ENCODE measurements around the gene GRAMD1A. TPM values are rescaled to one million over a fixed set of nuclear protein-coding genes. Genes with fewer than 3 reads are reported as not detected.

GRAMD1A gene
- total and polyA plus RNA-seq, 9 of the 15 experiments (the other 6 are each of a cell fraction or from before 2014, with no cell fraction given) = 1.4 to 63.8 (median 38.5) TPM

DNA sequence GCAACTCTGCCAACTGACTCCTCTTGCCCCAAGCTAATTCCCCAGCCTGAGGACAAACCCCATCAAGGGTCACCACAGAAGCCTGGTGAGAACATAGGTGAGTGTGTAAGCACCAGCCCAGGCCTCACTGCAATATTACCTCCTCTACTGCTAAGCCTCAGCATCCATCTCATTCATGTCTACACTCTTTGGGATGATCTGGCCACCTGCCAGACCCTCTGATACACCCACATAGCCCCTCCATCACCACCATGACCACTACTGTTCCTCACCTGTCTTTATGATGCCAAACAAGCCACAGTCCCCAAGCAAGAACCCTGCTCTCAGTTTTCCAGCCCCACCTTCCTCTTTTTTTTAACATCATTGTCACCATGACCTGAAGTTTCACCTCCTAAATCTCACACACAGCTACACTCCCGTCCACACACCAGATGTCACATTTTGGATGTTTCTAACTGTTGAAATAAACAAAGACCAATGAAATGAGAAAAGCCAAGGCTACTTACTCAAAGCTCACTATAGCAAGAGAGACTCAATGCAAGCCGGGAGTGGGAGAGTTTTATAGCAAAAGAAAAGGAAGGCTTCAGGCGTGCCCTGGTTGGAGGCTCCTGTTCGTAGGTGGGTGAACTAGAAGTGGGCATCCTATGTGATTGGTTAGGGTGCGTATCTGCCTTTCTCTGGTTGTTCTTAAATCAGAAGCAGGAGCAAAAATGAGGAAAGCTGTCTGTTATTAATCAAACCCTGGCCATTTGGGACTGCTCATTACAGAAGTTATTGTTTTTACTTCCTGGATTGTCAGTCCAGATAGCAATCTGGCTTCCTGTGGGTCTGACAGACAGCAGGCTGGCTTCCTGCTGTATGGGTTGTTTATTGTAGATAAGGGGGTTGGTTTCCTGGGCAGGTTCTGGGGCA lies 38.1 kb upstream of the GRAMD1A start (continued):
- TF ChIP-seq FIP1L1 (IDR thresholded peaks at IDR 0.05; ENCODE audit: low read depth, low read length, poor library complexity, severe bottlenecking) (no peak), ZNF444 (CRISPR knock-in tag; IDR thresholded peaks at IDR 0.05) (no peak), ZNF75A (CRISPR knock-in tag; IDR thresholded peaks at IDR 0.05) (no peak), FOXM1 (IDR thresholded peaks at IDR 0.05; ENCODE audit: low read depth) (peak; percentile 68), FOXM1 (CRISPR knock-in tag; IDR thresholded peaks at IDR 0.05; ENCODE audit: low read depth) (no peak), ZSCAN29 (IDR thresholded peaks at IDR 0.05) (no peak), RAD21 (CRISPR knock-in tag; conservative IDR thresholded peaks at IDR 0.05 in 1 of 2, IDR thresholded peaks at IDR 0.05 in 1 of 2) (no peak), CBFA2T3 (IDR thresholded peaks at IDR 0.05) (peak; percentile 90), POLR3G (IDR thresholded peaks at IDR 0.05; ENCODE audit: extremely low read depth, insufficient read length, insufficient replicate concordance) (no peak), ZNF76 (CRISPR knock-in tag; IDR thresholded peaks at IDR 0.05; ENCODE audit: borderline replicate concordance) (no peak), ZNF3 (CRISPR knock-in tag; IDR thresholded peaks at IDR 0.05) (no peak), DNMT1 (IDR thresholded peaks at IDR 0.05) (no peak), TFAM (CRISPR knock-in tag; conservative IDR thresholded peaks at IDR 0.05) (no peak)
- TF ChIP-seq, protein P1, sequence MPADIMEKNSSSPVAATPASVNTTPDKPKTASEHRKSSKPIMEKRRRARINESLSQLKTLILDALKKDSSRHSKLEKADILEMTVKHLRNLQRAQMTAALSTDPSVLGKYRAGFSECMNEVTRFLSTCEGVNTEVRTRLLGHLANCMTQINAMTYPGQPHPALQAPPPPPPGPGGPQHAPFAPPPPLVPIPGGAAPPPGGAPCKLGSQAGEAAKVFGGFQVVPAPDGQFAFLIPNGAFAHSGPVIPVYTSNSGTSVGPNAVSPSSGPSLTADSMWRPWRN (IDR thresholded peaks at IDR 0.05; ENCODE audit: low read depth) = peak; percentile 62; the same call in 1 of the 2 replicates
- TF ChIP-seq, protein P2, sequence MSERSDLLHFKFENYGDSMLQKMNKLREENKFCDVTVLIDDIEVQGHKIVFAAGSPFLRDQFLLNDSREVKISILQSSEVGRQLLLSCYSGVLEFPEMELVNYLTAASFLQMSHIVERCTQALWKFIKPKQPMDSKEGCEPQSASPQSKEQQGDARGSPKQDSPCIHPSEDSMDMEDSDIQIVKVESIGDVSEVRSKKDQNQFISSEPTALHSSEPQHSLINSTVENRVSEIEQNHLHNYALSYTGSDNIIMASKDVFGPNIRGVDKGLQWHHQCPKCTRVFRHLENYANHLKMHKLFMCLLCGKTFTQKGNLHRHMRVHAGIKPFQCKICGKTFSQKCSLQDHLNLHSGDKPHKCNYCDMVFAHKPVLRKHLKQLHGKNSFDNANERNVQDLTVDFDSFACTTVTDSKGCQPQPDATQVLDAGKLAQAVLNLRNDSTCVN (CRISPR knock-in tag; IDR thresholded peaks at IDR 0.05) = no peak
- TF ChIP-seq, protein P3, sequence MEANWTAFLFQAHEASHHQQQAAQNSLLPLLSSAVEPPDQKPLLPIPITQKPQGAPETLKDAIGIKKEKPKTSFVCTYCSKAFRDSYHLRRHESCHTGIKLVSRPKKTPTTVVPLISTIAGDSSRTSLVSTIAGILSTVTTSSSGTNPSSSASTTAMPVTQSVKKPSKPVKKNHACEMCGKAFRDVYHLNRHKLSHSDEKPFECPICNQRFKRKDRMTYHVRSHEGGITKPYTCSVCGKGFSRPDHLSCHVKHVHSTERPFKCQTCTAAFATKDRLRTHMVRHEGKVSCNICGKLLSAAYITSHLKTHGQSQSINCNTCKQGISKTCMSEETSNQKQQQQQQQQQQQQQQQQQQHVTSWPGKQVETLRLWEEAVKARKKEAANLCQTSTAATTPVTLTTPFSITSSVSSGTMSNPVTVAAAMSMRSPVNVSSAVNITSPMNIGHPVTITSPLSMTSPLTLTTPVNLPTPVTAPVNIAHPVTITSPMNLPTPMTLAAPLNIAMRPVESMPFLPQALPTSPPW (CRISPR knock-in tag; IDR thresholded peaks at IDR 0.05) = 0 out of 2 replicates have a peak, but pooled peaks have one; percentile 15
- TF ChIP-seq, protein P4, sequence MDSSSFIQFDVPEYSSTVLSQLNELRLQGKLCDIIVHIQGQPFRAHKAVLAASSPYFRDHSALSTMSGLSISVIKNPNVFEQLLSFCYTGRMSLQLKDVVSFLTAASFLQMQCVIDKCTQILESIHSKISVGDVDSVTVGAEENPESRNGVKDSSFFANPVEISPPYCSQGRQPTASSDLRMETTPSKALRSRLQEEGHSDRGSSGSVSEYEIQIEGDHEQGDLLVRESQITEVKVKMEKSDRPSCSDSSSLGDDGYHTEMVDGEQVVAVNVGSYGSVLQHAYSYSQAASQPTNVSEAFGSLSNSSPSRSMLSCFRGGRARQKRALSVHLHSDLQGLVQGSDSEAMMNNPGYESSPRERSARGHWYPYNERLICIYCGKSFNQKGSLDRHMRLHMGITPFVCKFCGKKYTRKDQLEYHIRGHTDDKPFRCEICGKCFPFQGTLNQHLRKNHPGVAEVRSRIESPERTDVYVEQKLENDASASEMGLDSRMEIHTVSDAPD (CRISPR knock-in tag; IDR thresholded peaks at IDR 0.05) = no peak
- TF ChIP-seq, protein P5, sequence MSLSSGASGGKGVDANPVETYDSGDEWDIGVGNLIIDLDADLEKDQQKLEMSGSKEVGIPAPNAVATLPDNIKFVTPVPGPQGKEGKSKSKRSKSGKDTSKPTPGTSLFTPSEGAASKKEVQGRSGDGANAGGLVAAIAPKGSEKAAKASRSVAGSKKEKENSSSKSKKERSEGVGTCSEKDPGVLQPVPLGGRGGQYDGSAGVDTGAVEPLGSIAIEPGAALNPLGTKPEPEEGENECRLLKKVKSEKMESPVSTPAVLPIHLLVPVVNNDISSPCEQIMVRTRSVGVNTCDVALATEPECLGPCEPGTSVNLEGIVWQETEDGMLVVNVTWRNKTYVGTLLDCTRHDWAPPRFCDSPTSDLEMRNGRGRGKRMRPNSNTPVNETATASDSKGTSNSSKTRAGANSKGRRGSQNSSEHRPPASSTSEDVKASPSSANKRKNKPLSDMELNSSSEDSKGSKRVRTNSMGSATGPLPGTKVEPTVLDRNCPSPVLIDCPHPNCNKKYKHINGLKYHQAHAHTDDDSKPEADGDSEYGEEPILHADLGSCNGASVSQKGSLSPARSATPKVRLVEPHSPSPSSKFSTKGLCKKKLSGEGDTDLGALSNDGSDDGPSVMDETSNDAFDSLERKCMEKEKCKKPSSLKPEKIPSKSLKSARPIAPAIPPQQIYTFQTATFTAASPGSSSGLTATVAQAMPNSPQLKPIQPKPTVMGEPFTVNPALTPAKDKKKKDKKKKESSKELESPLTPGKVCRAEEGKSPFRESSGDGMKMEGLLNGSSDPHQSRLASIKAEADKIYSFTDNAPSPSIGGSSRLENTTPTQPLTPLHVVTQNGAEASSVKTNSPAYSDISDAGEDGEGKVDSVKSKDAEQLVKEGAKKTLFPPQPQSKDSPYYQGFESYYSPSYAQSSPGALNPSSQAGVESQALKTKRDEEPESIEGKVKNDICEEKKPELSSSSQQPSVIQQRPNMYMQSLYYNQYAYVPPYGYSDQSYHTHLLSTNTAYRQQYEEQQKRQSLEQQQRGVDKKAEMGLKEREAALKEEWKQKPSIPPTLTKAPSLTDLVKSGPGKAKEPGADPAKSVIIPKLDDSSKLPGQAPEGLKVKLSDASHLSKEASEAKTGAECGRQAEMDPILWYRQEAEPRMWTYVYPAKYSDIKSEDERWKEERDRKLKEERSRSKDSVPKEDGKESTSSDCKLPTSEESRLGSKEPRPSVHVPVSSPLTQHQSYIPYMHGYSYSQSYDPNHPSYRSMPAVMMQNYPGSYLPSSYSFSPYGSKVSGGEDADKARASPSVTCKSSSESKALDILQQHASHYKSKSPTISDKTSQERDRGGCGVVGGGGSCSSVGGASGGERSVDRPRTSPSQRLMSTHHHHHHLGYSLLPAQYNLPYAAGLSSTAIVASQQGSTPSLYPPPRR (CRISPR knock-in tag; IDR thresholded peaks at IDR 0.05; ENCODE audit: borderline replicate concordance) = no peak
